ENCODE measurements around the gene SPRR2A.
"Not testable (repeated sequence)": the region's sequence is repeated elsewhere in the genome, so short reads cannot be mapped to it uniquely, and the experiment has no call there.

Gene SPRR2A

GRCh38 chr1:153024413-153024812, 32.9 kb downstream of the SPRR2A start:
- no peak for DNase-seq

GRCh38 chr1:153023109-153023508, 34.2 kb downstream of the SPRR2A start:
- DNase-seq: no peak

GRCh38 chr1:153022340-153022739, 35.0 kb downstream of the SPRR2A start:
- not testable (repeated sequence) for DNase-seq

GRCh38 chr1:153021829-153022228, 35.5 kb downstream of the SPRR2A start:
- not testable (repeated sequence) for DNase-seq

- not testable (repeated sequence) for DNase-seq
Observed at GRCh38 chr1:153011235-153011758, 46.0 kb downstream of the SPRR2A start.
